GM18517 (cell line): ENCODE results near the gene PSMB10.

ENCODE experiments used
- ATAC-seq: cut with Tn5 transposase; IDR thresholded peaks from one replicate; pipeline ENCODE4 v1.9.1; 2021; ENCODE audit warnings: mild to moderate bottlenecking, moderate library complexity; ENCODE audit not compliant: unreplicated experiment

PSMB10 gene

GRCh38 chr16:67897231-67897630 is 39.4 kb downstream of the PSMB10 start:
- ATAC-seq, result no peak

GRCh38 chr16:67893743-67894399 is 42.8 kb downstream of the PSMB10 start:
- ATAC-seq, result no peak

- ATAC-seq, result peak; percentile 75
Observed at GRCh38 chr16:67892899-67893742, 43.5 kb downstream of the PSMB10 start, which contains the start of gene PSKH1. Gene PSKH1, plus strand, starts transcription at chr16:67893254. Its CDS starts 15,496 bp downstream, at chr16:67908750.

- no peak for ATAC-seq
Observed at GRCh38 chr16:67892375-67892774, 44.3 kb downstream of the PSMB10 start.

- no peak for ATAC-seq
Observed at GRCh38 chr16:67888331-67888730, 48.3 kb downstream of the PSMB10 start.

GRCh38 chr16:67886387-67886786 is 50.3 kb downstream of the PSMB10 start:
- ATAC-seq, result no peak

GRCh38 chr16:67885976-67886375 is 50.7 kb downstream of the PSMB10 start:
- ATAC-seq, result no peak

- ATAC-seq, result no peak
Observed at GRCh38 chr16:67885545-67885944, 51.1 kb downstream of the PSMB10 start.

- ATAC-seq, result no peak
Observed at GRCh38 chr16:67884684-67885083, 52.0 kb downstream of the PSMB10 start, which contains the start of gene NRN1L. Gene NRN1L, plus strand, starts transcription at chr16:67884885. Its CDS starts 19 bp downstream, at chr16:67884904.
